Body of pancreas (tissue), 4 donors: ENCODE data around the gene TRAPPC11.

ENCODE experiments used
- CTCF ChIP-seq, 7 experiments: fragments of 450-650 bp in 4 of 7; fragments of 200-600 bp in 3 of 7; sonication (generic) in 3 of 7; IDR thresholded peaks; one replicate each; pipeline ENCODE4 v1.5.1; 2016 to 2019; ENCODE audit warnings: antibody characterized with exemption in 7 of 7
- POLR2A ChIP-seq, 3 donors: fragments of 450-650 bp; IDR thresholded peaks; one replicate each; pipeline ENCODE4 v1.6.1; 2016; ENCODE audit warnings: antibody characterized with exemption in 3 of 3, mild to moderate bottlenecking in 2 of 3

- TF ChIP-seq CTCF (IDR thresholded peaks at IDR 0.05), result no peak
- no peak for TF ChIP-seq POLR2A (IDR thresholded peaks at IDR 0.05)
Observed at GRCh38 chr4:183755596-183755995, 96.5 kb downstream of the TRAPPC11 start.
